GM23338 (cell line): ENCODE results near the gene DDA1.

Experiments used
- ETS1 ChIP-seq: IDR thresholded peaks from 2 replicates; pipeline ENCODE4 v1.6.1; 2016; ENCODE audit warnings: antibody characterized with exemption
- EZH2 ChIP-seq: fragments of 200-600 bp; sonication (generic); IDR thresholded peaks from one replicate; pipeline ENCODE4 v1.8.0; 2017; ENCODE audit warnings: antibody characterized with exemption, mild to moderate bottlenecking, low read depth; ENCODE audit not compliant: unreplicated experiment
- EZH2phosphoT487 ChIP-seq: fragments of 200-600 bp; sonication (generic); IDR thresholded peaks from one replicate; pipeline ENCODE4 v1.8.1; 2018; ENCODE audit warnings: antibody characterized with exemption; ENCODE audit not compliant: unreplicated experiment
- POLR2AphosphoS5 ChIP-seq: IDR thresholded peaks from 2 replicates; pipeline ENCODE4 v1.6.1; 2016; ENCODE audit warnings: antibody characterized with exemption, low read depth
- TF ChIP-seq, protein P1 (sequence below), 2 experiments: fragments of 200-600 bp in 1 of 2; sonication (generic) in 1 of 2; conservative IDR thresholded peaks; 2 replicates each; pipeline versions ENCODE4 v1.5.1 to v1.6.1; 2016 to 2017; ENCODE audit warnings: antibody characterized with exemption in 2 of 2, low read depth in 2 of 2, mild to moderate bottlenecking in 2 of 2, moderate library complexity in 1 of 2

- TF ChIP-seq EZH2 (no peak), ETS1 (no peak), POLR2AphosphoS5 (no peak), EZH2phosphoT487 (no peak)
- TF ChIP-seq, protein P1, sequence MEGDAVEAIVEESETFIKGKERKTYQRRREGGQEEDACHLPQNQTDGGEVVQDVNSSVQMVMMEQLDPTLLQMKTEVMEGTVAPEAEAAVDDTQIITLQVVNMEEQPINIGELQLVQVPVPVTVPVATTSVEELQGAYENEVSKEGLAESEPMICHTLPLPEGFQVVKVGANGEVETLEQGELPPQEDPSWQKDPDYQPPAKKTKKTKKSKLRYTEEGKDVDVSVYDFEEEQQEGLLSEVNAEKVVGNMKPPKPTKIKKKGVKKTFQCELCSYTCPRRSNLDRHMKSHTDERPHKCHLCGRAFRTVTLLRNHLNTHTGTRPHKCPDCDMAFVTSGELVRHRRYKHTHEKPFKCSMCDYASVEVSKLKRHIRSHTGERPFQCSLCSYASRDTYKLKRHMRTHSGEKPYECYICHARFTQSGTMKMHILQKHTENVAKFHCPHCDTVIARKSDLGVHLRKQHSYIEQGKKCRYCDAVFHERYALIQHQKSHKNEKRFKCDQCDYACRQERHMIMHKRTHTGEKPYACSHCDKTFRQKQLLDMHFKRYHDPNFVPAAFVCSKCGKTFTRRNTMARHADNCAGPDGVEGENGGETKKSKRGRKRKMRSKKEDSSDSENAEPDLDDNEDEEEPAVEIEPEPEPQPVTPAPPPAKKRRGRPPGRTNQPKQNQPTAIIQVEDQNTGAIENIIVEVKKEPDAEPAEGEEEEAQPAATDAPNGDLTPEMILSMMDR (conservative IDR thresholded peaks at IDR 0.05; ENCODE audit: low read depth in 2 of 2) = no peak
These were observed 38.0 kb downstream of the DDA1 start for GRCh38 chr19:17347361-17347760.
